NCI-H128 (cell line): ENCODE data around the gene TMBIM6.
"Not testable (repeated sequence)": the region's sequence is repeated elsewhere in the genome, so short reads cannot be mapped to it uniquely, and the experiment has no call there.

Experiments used
- DNase-seq: peaks from one replicate; lab custom pipeline; 2025; ENCODE audit not compliant: unreplicated experiment; lab: John Stamatoyannopoulos, UW

Gene TMBIM6, protein sequence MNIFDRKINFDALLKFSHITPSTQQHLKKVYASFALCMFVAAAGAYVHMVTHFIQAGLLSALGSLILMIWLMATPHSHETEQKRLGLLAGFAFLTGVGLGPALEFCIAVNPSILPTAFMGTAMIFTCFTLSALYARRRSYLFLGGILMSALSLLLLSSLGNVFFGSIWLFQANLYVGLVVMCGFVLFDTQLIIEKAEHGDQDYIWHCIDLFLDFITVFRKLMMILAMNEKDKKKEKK

DNA sequence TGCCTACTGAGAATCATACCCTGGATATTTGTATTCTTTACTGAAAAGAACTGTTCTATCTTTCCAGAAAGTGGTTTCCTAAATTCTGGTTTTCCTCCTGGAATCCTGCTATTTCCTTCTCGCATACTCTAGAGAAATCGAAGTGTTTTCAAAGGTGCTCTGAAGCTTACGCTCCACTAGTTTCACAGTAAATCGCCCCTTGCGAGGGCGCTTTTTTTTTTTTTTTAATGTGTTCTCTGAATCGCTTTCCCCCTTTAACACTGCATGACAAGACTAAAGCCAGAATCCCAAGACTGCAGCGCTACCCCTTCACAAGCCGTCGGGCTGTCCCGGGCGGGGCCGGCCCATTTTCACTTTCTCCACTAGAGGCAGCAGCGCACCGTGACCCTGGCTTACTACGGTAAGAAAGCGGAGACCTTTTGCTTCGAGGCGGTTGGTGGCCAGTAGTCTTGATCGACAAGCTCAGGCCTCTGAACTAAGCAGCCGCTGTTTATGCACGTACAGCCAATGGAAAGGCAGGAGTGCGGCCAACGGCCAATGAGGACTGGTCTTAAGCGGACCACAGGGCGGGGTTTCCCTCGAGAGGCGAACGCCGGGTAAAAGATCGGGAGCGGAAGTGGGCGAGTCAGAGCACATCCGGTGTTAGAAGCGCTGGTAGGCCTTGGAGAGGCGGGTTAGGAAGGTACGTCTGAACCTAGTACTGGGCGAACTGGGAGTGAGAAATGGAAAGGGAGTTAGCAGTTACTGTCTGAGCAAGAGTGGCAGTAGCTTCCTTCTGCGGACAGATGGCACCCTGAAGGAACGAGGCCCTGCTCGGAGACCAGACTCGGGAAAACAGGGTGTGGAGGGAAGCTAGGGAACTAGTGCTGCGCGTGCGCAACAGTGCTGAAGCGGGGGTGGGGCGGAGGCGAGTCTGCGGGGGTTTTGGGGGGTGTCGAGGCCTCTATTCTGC is at the start of gene TMBIM6:
TSS of gene TMBIM6 (plus strand) at position 628 of the 952 bp plus-strand sequence. CDS start 10,937 bp downstream, outside the sequence.
- peak; percentile 100 for DNase-seq

DNA sequence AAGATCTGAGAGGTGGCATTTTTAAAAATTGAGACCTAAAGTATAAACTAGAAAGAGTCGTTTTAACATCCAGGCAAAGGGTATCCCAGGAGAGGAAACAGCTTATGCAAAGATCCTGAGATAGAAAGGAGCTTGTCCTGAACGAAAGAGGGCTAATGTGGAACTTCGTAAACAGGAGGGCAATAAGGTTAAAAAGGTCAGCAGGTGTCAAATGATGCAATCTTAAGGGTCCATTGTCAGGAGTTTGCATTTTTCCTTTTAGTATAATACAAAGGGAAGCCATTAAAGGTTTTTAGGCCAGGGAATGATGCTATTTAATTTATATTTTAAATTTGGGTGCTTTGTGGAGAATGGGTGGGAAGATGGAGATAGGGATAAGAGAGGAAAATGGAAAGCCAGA is 48.5 kb upstream of the TMBIM6 start:
- DNase-seq, result no peak

DNA sequence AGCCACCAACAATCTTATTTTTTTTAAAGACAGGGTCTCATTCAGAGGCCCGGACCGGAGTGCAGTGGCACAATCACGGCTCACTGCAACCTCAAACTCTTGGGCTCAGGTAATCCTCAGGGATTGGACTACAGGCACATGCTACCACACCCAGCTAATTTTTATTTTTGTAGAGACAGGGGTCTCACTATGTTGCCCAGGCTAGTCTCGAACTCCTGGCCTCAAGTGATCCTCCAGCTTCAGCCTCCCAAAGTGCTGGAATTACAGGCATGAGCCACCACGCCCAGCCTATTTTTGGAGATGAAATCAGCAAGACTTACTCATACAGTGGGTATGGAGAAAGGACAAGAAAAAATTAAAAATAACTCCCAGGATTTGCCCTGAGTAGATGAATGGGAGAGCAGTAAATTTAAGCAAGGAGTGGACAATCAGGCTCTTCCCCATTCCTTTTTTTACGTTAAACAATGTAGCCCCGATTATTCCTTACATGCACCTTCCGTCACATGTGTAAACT is 47.4 kb upstream of the TMBIM6 start:
- no peak for DNase-seq

DNA sequence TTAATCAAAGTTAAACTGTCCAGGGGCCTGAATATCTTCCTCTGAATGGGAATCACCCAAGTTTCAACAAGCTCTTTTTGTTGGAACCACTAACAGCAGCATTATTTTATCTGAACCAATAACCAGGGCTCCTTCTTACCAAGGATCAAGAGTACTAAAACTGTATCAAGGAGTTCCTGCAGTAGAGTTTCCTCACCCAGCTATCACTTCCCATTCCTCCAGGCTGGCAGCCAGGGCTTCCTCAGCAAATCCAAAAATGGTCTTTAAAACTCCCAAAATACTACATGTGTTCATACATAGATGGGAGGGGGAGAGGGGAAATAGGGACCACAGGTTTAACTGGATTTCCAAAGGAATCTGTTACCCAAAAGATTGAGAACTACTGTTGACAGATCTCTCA is 44.6 kb upstream of the TMBIM6 start:
- DNase-seq, result no peak

DNA sequence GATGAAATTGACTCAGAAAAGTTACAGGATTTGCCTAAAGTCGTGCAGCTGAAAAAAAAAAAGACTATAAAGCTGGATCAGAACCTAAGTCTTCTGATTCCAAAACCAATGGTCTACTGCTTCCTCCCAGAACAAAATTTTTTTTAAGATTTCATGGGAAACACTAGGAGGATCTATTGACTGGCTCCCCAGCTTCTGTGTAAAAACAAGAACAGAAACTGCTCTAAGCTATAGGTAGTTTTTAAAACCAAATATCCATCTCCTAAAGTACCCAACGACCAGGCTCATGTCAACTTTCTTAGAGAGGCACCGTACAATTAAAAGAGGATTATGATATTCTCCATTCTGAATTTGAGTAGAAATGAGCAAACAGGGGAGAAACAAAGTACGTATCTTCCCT is 43.5 kb upstream of the TMBIM6 start:
- no peak for DNase-seq

DNA sequence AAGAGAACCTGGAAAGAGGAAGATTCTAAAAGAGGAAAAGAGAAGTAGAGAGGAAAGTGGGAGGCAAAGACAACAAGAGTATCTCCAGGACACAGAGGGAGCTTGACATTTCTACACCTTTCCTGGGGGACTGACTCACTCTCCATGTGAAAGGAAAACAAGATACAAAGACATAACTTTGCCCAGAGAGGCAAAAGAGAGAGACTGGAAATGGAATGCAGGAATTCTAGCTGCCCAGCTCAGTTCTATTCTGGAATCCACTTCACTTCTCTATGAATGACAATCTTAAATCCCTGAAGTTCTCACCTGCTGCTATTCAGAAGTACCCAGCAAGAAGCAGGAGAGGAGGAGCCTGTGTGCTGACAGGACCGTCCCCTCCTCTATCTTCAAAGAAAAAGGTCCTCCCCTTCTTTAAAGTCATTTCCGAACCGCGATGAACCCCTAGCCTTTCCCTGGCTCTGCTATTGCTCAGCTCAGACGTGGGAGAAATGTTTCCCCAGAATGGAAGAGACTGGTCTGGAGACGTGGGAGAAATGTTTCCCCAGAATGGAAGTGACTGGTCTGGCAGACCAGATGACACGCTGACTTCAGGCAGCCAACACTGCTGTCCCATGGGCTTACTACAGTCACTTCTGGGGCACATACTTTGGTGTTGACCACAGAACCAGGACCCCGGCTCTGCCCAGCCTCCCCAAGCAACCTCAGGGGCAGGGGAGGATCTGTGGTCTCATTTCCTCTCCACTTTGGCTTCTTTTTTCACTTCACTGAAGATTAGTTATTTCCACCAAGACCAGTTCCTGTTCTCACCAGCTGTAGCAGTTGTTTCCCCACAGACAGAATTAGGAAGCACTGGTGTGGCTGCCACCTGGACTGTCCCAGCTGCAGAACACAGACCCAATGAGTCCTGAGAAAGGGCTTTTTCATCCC is 42.5 kb upstream of the TMBIM6 start:
- DNase-seq, result no peak

DNA sequence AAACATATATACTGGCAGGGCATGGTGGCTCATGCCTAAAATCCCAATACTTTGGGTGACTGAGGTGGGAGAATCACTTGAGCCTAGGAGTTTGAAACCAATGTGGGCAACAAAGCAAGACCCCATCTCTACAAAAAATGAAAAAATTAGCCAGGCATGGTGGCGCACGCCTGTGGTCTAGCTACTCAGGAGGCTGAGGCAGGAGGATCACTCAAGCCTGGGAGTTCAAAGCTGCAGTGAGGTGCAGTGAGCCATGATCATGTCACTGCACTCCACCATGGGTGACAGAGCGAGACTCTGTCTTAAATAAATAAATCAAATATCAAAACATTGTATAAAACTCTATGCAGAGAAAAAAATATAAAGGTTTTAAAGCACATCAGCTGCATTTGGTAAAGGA is 39.3 kb upstream of the TMBIM6 start:
- no peak for DNase-seq

DNA sequence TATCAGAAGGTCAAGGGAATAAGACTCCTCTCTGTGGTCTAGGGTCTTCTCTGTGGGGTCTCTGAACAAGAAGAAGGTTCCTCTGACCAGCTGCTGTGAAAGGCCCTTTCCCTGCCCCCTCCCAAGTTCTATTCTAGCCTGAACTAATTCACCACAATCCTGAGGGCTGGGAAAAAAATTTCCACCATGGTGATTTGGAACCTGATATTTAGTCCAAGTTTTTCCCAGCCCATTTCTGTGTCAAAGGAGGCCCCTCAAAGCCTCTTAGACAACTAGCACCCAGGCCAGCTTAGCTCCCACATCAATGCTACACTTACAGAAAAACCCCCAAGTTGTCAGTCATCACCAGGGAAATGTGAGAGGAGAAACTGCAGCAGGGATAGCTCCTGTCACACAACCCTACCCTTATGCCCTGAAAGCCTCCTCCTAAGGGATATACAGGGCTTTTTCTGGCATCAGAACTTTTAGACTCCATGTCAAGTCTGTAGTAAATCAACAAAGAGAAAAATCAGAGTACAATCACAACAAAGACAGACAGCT is 38.6 kb upstream of the TMBIM6 start:
- no peak for DNase-seq

DNA sequence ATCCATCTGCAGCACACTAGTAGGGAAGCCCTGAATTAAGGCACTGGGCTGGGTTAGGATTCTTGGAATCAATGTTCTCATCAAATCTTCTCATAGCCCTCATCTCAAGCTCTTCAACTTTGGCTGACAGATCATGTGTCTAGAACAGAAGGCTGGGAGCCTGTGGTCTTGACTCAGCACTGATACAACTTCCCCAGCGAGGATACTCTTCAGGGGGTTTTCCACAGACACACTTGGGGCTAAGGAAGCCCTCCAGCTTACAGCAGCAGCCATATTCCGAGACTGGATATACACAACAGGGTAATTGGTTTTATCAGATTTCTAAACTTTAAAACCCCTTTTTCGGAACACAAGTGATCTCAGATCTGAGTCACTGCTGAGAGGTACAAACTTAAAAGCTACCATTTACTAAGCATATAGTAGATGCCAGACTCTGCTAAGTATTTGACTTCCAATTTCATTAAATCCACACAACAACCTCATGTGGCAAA is 37.7 kb upstream of the TMBIM6 start:
- DNase-seq, result no peak

DNA sequence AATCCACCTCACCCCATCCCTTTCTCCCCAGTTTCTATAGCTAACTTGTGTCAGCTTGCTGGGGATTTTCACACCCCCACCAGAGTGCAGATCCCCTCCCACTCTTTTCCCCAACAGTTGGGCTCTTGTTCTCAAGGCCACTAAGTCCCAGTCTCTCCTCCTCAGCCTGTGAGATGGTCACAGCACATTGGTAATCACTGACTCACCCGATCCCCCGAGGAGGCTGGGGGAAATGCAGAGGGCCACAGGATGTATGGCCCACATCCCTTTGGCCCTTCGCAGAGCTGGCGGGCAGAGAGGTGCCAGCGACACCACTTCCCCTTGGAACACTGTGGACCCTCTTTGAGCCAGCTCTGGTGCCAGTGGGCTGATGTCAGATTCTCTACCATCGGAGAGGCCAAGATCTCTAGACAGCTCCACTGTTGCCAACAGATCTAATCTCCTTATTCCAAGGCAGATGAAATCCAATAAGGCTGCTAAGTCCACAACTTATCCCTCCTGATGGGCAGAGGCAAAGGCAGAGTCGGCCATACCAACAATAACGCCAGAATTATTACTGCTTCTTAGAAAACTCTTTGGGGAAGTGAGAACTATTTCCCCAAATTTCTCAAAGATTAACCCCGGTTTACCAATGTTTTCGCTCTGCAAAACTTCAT is 35.8 kb upstream of the TMBIM6 start:
- no peak for DNase-seq

DNA sequence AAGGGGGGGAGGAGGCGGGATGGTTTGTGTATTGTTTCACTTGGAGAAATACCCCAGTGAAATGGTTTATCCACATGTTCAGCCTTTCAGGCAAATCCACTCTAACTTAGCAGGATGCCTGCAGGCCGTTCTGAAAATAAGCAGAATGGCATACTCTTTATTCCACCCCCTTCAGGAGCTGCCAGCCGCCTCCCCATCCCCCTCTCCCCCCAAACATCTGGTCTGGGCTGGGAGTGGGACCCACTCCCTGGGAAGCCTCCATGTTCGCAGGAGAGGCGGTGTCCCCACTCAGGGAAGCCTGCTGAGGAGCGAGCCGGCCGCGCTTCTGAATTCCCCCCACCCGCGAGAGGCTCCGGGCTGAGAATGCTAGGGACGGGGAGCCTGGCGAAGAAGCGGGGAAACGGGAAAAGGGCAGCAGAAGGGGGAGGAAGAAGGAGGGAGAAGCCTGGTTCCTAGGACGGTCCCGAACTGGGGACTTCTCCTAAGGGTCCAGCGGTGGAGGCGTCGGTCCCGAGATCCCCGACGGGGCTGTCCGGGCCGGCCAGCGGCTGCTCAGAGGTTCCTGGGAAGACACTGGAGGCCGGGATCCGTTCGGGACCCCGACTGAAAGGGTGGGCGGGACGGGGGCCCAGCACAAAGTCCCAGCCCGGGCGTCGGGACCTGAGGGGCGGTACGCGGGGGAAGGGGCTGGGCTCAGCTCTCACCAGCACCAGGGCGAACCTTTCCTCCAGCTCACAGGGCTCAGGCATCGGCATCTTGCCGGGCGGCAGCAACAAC is 34.8 kb upstream of the TMBIM6 start:
- no peak for DNase-seq

DNA sequence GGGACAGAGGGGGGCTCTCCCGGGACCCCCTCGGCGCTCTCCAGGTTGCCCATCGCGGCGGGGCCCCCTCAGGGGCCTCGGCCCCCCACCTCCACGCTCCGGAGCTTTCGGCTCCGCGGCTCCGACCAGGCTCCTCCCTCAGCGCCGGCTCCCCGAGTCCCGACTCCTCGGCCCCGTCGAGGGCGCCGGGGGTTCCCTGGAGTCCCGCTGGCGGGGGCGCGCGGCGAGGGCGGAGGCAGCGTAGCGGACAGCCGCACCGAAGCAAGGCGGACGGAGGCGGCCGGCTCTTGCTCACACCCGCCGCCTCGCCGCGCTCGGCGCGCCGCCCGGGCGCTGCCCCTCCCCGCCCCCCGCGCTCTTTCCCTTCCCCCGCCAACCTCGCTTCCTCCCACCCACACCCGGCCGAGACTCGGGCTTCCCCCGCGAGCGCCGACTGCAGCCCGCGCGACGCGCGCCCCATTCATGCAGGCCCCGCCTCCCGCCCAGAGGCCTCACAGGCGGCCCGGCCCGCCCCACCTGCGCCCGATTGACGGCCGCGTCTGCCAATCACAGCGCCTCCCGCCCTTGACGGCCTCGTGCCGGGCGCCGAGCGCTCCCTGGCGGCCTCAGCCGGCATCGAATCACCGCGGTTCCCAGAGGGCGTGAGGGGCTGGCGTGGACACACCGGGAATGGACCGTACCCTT is 34.1 kb upstream of the TMBIM6 start, which contains the start of gene FMNL3:
TSS of gene FMNL3 (minus strand) at position 278 of the 684 bp plus-strand sequence. CDS start at position 53, 225 bp downstream.
- peak; percentile 96 for DNase-seq

DNA sequence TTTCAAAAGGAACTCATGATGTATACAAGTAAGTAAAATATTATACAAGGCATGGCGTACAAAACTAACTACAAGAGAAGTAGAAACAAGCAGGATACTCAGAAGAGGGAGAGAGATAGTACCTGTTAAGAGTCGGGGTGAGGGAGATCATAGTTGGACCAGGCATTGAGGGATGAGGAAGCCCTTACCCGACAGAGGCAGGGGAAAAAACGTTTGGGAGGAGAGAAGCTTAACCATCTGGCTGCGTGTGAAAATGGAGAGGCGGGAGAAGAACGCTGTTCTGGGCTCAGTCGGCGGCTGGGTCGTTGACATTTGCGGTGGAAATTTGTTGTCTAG is 33.6 kb upstream of the TMBIM6 start:
- no peak for DNase-seq

DNA sequence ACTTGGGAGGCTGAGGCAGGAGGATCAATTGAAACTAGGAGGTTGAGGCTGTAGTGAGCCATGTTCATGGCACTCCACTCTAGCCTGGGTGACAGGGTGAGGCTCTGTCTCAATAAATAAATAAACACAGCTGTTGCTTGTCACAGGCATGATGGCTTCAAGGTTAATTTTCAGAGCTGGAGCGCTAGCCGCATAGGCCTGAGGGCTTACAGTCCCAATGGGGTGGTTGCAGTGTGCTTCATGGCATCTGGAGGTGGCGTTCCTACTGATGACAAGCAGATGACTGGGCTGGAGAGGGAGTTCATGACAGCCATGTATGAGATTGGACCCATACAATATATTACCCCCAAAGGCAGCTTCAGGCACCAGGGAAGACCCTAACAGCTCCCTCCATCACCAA is 32.5 kb upstream of the TMBIM6 start:
- DNase-seq, result no peak

DNA sequence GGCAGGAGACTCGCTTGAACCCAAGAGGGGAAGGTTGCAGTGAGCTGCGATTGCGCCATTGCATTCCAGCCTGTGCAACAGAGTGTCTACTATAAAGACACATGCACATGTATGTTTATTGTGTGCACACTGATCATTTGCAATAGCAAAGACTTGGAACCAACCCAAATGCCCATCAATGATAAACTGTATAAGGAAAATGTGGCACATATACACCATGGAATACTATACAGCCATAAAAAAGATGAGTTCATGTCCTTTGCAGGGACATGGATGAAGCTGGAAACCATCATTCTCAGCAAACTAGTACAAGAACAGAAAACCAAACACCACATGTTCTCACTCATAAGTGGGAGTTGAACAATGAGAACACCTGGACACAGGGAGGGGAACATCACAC is 27.4 kb upstream of the TMBIM6 start:
- DNase-seq, result not testable (repeated sequence)

DNA sequence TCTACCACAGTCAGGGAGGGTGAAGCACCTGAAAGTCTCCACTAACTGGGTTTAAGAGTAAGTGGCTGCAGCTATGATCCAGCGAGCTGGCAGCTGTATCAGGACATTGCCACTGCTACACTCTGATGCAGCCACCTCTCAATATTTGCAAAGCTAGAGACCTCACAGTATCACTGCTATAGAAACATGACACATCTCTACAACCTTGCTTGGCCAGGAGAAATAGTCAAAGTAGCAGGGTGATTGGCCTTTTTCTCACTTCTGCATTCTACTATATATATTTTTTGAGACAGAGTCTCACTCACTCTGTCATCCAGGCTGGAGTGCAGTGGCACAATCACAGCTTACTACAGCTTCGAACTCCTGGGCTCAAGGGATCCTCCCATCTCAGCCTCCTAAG is 24.8 kb upstream of the TMBIM6 start:
- DNase-seq, result no peak

DNA sequence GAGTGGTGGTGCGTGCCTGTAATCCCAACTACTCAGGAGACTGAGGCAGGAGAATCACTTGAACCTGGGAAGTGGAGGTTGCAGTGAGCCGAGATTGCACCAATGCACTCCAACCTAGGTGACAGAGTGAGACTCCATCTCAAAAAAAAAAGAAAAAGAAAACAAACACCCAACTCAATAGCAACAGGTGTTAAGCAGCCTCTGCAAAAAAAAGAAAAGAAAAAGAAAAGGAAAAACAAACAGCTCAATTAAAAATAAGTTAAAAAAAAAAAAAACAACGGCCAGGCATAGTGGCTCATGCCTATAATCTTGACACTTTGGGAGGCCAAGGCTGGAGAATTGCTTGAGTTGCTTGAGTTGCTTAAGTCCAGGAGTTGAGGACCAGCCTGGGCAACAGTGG is 23.6 kb upstream of the TMBIM6 start:
- not testable (repeated sequence) for DNase-seq

DNA sequence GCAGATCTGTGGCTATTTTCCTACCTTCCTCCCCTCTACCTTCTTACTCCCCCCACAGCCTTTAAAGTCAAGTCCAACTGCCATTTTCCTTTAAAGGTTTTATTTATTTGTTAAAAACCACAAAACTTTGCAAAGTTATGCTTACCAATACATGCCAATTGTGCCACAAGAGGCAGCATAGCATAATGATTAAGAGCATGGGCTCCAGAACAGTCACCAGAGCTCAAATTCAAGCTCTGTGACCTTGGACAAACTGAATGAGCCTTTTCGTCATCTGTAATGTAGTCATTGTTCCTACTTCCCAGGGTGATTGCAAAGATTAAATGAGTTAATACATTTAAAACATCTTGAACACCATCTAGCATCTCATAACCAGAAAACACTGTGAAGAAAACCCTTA is 21.1 kb upstream of the TMBIM6 start:
- no peak for DNase-seq

DNA sequence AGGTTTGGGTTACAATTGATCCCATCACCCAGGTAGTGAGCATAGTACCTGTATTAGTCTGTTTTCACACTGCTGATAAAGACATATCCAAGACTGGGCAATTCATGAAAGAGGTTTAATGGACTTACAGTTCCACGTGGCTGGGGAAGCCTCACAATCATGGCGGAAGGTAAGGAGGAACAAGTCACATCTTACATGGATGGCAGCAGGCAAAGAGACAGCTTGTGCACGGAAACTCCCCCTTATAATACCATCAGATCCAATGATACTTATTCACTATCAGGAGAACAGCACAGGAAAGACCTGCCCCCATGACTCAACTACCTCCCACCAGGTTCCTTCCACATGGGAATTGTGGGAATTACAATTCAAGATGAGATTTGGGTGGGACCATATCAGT is 20.0 kb upstream of the TMBIM6 start:
- DNase-seq, result not testable (repeated sequence)
